NCI-H128 (cell line): ENCODE measurements around the gene NID1.
"Not testable (repeated sequence)": the region's sequence is repeated elsewhere in the genome, so short reads cannot be mapped to it uniquely, and the experiment has no call there.

Experiments used
- DNase-seq: peaks from one replicate; lab custom pipeline; 2025; ENCODE audit not compliant: unreplicated experiment; lab: John Stamatoyannopoulos, UW

NID1 gene

DNA sequence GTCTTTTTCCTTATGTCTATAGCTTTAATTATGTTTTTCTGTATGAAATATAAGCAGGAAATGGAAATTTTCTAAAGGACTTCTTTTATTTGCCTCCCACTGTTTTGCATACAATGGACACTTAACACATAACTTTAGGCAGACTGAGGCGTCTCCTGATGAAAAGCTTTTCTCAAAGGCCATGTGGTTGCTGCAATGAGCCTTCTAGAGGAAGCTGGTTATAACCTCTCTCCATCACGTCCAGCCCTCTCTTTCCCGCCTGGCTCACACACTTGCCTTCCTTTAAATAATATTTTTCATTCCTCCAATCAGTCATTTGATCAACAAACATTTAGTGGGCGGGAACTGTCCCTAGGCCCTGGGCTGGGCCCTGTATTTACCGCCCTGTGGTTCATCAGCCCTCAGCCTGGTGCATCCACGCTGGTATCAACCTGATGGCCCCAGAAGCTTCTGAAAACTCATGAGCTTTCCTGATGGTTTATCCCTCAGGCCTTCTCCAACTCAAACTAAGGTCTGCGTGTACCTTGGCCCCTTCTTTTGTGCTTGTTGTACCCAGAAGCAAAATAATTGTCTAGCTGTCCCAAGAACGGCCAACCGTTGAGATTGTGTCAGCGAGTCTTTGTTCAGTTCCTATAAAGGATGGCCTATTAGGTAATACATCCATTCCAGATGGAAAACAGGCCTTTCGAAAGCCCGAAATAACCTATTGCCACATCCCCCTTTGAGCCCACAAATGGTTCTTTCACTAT, 122.8 kb downstream of the NID1 start:
- no peak for DNase-seq

DNA sequence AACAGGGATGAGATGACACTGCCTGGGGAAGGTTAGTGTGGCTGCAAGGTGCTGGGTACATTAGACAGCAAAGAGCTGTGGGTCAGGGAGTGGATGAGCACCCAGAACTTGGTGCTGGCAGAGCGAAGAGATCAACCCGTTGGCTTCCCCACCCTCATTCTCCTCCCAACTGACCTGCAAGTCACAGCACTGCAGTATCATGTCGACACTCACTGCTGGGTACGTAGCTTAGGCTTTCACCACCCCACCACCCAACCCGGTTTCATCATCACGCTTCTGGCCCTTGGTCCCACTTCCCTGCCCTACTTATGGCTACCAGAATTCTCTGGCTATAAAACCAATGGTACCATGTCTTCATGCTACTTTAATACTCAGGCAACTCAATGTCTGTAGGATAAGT, 124.6 kb downstream of the NID1 start:
- no peak for DNase-seq

DNA sequence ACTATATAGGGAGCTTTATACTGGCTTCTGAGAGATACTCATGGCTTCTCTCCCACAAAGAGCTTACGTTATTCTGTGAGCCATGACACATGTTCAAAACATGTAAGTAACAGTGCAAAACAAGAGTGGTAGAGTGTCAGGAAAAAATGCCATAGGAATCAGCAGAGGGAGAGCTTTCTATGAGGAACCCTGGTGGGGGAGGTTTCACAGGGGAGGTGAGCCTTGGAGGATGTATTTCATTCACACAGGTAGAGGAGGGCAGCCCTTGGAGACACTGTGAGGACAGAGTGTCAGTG, 125.5 kb downstream of the NID1 start:
- no peak for DNase-seq

DNA sequence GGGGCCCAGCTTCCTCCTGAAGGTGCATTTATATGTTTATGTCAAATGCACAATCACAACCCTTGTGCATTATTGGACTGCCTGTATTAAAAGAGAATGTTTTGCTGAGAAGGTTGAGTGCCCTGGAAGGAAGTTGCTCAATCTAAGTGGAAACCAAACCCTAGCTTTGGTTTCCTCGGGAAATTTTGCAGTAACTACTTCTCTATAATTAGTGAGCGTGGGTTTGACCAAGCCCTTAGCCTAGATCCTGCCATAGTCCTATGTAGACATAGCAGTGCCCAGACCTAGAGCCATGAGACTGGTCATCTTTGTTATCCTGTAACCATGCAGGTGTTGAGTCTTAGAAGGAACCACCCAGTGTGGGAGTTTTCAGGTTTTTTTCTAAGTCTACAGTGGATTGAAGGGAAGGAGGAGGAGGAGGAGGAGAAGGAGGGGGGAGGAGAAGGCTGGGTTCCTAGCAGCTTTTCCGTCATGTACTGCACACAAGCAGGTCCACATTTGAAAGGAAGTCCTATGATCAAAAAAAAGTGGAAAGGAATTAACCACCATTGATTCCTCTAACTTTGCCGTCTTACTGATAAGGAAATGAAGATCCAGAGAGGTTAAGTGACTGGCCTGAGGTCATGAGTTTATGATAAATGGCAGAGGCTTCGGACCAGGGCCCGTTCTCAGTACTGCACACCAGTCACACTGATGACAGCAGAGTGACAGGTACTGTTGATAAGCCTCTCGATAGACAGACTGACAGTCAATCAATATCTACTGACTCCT, 126.0 kb downstream of the NID1 start:
- DNase-seq: no peak

DNA sequence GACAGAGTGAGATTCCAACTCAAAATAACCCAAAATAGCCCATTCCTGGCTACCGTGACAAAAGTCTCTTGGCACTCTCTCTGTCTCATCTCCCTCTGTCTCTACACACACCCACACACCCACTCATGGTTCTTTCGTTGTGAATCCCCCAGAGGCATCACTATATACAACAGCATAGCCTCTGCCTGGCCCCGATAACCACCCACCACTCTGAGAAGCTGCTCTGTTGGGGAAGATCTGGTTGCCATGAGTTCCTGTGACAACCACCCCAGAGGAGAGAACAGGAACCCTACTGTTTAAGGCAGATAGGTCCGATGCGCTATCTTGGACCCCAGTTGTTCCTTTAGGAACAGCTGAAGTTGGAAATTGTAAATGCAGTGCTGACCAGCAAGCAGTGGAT, 127.8 kb downstream of the NID1 start:
- DNase-seq: no peak

DNA sequence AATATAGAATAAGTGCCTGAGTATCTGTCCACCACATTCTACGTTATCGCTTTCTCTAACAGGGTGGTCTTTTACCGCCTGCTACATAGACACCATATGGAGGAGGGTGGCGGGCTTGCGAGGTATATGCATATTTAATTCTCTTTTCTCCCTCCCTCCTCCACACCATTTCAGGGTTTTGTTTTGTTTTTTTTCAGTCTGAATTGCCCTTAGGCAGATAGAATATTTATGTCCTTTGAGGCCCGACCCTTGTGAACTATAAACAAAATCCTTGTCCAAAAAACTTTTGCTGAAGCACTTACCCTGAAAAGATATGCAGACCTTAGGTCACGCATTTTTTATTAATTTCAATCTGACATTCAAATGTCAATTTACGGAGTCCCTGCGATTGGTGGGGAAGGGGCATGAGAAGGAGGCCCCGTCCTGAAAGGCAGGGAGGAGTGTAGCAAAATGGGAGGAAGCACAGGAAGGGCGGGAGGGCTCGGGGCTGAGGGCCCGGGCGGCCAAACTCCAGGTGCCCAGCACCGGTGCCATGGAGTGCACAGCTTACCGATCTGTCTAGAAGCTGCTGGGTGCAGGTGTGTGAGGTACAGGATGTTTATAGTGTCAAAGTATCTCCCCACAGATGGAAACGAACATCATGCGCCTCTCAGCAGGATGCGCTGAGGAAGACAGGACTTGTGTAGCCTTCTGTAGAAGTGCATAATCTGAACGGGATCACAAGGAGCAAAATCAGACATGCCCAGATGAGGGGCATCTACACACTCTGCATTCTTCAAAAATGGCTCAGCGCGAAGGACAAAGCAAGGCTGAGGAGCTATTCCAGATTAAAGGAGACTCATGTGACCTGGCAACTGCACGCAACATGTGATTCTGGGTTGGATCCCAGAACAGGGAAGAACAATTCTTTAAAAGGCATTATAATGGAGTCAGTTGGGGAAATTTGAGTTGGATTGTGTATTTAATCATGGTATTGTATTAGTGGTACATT, 129.4 kb downstream of the NID1 start:
- no peak for DNase-seq

DNA sequence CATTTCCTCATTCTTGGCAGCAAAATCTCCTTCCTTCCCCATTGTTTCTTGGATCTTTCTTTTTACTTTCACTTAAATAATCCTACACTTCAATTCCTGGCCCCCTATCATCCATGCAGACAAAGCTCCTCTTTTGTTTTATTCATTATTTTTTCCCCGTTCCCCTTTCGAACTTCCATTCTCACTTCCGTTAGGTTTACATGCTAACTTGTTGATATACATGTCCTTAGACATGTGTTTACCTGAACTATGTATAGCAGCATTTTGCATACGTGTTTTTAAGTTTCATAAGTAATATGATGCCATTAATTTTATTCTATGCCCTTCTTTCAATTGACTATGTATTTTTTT, 131.1 kb downstream of the NID1 start:
- DNase-seq: no peak

DNA sequence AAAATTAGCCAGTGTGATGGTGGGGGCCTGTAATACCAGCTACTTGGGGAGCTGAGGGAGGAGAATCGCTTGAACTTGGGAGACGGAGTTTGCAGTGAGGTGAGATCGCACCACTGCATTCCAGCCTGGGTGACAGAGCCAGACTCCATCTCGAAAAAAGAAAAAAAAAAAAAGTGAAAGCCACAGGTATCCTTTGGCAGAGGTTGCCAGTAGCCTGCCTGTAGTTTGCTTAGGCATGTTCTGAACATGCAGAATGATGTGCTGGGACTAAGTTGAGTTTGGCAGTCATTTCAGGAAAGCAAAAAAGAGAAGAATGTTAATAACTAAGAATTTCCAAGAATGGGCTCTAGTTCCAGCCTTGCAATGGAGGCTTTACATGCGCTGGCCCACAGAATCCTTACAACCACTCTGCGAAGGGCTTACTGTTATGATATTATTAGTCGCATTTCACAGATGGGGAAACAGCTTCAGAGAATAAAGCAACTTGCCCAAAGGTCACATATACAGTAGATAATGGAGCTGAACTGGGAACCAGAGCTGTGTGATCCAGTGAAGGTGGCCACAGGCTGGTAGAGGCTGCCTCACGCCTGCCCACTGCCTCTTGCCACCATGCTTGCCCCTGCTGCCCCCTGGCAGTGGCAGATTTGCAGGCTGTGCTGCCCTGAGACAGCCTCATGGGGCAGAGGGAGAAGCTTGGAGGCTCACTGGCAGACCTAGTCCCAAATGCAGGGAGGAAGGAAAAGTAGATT, 131.7 kb downstream of the NID1 start:
- no peak for DNase-seq

DNA sequence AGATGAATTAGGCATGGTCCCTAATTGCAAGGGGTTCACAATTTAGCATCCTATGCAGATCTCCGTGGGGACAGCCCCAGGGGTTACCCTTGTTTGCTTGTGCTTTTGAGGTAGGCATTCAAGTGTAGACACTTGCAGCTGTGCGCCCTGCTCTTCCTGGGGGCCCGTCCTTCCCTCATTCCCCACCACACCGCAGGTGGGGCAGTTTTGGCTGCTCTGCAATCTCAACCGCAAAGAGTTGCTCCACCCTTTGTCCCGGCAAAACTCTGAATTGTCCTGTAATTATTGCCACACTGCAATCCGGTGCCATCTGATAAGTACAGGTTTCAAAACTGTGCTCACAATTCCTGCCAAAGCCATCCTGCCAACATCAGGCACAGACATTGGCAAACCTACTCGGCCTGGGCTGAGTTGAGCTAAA, 132.8 kb downstream of the NID1 start:
- DNase-seq: no peak

DNA sequence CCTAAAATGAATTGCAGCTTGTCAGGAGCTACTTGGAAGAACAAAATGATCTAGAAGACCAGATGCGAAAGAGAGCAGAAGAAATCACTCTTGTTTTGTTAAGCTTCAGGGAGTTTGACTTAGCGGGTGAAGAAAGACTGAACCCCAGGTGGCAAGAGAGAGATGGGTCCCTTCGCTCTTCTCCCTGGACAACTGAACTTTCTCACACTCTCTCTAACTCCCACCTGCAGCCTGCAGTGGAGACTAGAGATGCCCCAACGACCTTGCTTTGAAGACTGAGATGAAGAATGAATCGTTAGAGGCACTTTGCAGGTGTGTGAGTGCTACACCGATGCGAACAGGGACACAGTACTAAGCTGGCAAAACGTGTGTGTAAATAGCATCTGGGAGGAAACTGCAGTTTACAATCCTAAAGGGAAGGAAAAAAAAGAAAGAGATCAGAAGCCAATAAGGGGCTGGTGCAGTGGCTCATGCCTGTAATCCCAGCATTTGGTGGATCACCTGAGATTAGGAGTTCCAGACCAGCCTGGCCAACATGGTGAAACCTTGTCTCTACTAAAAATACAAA, 133.6 kb downstream of the NID1 start:
- no peak for DNase-seq

DNA sequence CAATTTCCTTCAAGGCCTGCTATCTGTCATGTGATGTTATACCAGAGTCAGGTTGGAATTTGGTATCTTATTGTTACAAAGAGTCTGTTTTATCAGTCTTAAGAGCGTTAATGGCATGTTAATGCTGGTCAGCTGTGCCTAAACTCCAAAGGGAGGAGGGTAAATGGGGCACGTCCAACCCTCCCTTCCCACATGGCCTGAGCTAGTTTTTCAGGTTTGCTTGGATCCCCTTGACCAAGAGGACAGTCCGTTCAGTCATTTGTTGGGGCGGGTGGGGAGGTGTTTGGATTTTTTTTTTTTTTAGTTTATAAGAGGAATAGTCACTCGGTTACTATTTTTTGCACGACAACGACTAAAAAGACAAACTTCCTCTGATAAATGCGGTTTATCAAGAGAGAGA, 134.3 kb downstream of the NID1 start:
- no peak for DNase-seq

DNA sequence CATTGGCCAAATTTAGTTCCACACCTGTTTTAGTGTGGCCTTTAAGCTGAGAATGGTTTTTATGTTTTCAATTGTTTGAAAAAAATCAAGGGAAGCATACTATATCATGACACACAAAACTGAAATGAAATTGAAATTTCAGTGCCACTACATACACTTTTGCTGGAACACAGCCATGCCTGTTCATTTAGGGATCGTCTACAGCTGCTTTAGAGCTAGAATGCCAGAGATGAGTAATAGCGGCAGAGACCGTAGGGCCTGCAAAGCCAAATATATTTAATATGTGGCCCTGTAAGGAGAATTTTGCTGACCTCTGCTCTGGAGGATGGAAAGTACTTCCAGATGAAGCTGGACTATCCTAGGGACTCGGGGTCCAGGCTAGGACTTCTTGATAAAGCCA, 135.7 kb downstream of the NID1 start:
- DNase-seq: no peak

DNA sequence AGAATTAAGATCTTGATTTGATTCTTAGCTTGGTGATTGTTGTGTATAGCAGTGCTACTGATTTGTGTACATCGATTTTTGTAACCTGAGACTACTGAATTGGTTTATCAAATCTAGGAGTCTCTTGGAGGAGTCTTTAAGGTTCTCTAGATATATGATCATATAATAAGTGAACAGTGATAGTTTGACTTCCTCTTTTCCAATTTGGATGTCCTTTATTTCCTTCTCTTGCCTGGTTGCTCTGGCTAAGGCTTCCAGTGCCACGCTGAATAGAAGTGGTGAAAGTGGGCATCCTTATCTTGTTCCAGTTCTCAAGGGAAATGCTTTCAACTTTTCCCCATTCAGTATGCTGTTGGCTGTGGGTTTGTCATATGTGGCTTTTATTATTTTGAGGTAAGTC, 136.7 kb downstream of the NID1 start:
- no peak for DNase-seq

DNA sequence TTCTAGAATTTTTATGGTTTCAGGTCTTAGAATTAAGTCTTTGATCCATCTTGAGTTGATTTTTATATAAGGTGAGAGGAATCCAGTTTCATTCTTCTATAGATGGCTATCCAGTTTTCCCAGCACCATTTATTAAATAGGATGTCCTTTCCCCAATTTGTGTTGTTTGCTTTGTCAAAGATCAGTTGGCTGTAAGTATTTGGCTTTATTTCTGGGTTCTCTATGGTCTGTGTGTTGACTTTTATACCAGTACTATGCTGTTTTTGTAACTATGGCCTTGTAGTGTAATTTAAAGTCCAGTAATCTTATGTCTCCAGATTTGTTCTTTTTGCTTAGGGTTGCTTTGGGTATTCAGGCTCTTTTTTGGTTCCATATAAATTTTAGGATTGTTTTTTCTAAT, 137.3 kb downstream of the NID1 start:
- not testable (repeated sequence) for DNase-seq
